ENCODE results near the gene TMEM198. TPM values are rescaled to one million over a fixed set of nuclear protein-coding genes. Genes with fewer than 3 reads are reported as not detected.

Gene TMEM198
- total and polyA plus RNA-seq, 9 of the 15 experiments (the other 6 are each of a cell fraction or from before 2014, with no cell fraction given), result 0.03 to 3.8 (median 1.0) TPM

- H3K4me1 ChIP-seq (replicated peaks in 1 of 2; ENCODE audit: control insufficient read depth in 2 of 2, insufficient read depth in 2 of 2, low read length in 2 of 2), result peaks cover 85 to 91% of the 10 kb centered on the region in 2 experiments
- POLR2A ChIA-PET, result no interaction called here
- no peak overlapping the region for H3K27ac ChIP-seq (ENCODE audit: extremely low read depth, low read depth, low read length)
- no peak overlapping the region for H2AFZ ChIP-seq (ENCODE audit: low read depth, low read length)
- BruUV-seq (replicated peaks), result no TSS peak
- intact Hi-C loops (cut with micrococcal nuclease) (no loop called here), in situ Hi-C loops (cut with MboI) (loop anchor here (5.0 to 10.0 kb wide), 2 partner anchors 33 to 50 kb away; no protein-coding TSS in a partner anchor)
- no peak overlapping the region for H3K4me3 ChIP-seq
- no peak for ATAC-seq
- CTCF ChIA-PET (ENCODE audit: low intra/inter-chr PET ratio), result no interaction called here
- DNase-seq (ENCODE audit: extremely low read depth in 1 of 4, low spot score in 3 of 4), result no peak
- H3K9me1 ChIP-seq (ENCODE audit: control insufficient read depth, insufficient read depth, low read length), result no peaks in the 10 kb centered on the region
- no peak overlapping the region for H3K9ac ChIP-seq (ENCODE audit: insufficient read depth in 1 of 2, low read depth in 2 of 2, low read length in 2 of 2)
- WGBS (ENCODE audit: insufficient coverage, low coverage, missing lambda C conversion rate), result 75% methylated on average over 2 of the region's 2 CpGs
- no peak for FAIRE-seq
- H3K4me2 ChIP-seq (ENCODE audit: insufficient read depth, low read length), result no peak overlapping the region
- no peaks in the 10 kb centered on the region for H3K27me3 ChIP-seq (ENCODE audit: control insufficient read depth in 2 of 2, insufficient read depth in 2 of 2, low read length in 2 of 2)
- H4K20me1 ChIP-seq (replicated peaks; ENCODE audit: control insufficient read depth, insufficient read depth, low read length), result no peaks in the 10 kb centered on the region
- peaks cover 79% of the 10 kb centered on the region for H3K79me2 ChIP-seq (ENCODE audit: control insufficient read depth, insufficient read depth, low read length)
- H3K36me3 ChIP-seq (ENCODE audit: control insufficient read depth, insufficient read depth, low read length), result peaks cover 29% of the 10 kb centered on the region; the same call in 2 of the 3 replicates
- H3K9me3 ChIP-seq (replicated peaks; ENCODE audit: control insufficient read depth, insufficient read depth, low read depth, low read length), result no peaks in the 10 kb centered on the region
- TF ChIP-seq FOXJ2 (tag; IDR thresholded peaks at IDR 0.05) (no peak), ARID3B (CRISPR knock-in tag; IDR thresholded peaks at IDR 0.05; ENCODE audit: borderline replicate concordance) (no peak), PTBP1 (IDR thresholded peaks at IDR 0.05; ENCODE audit: low read depth, low read length) (no peak), SFPQ (IDR thresholded peaks at IDR 0.05; ENCODE audit: low read depth, low read length) (no peak), RBM34 (IDR thresholded peaks at IDR 0.05; ENCODE audit: borderline replicate concordance, insufficient read depth, low read length) (no peak), CBX8 (IDR thresholded peaks at IDR 0.05; ENCODE audit: borderline replicate concordance, extremely low read depth, low read depth, low read length, poor library complexity, severe bottlenecking) (no peak), KDM1A (IDR thresholded peaks at IDR 0.05) (peak; percentile 20 to 67; a peak in 3 of 4 replicates), EP400 (IDR thresholded peaks at IDR 0.05) (no peak), MNT (conservative IDR thresholded peaks at IDR 0.05) (no peak), EZH2 (IDR thresholded peaks at IDR 0.05; ENCODE audit: borderline replicate concordance, low read depth, low read length) (no peak), ZNF239 (CRISPR knock-in tag; IDR thresholded peaks at IDR 0.05) (no peak), RBM25 (IDR thresholded peaks at IDR 0.05; ENCODE audit: low read depth, low read length, severe bottlenecking) (peak; percentile 88), CCNT2 (IDR thresholded peaks at IDR 0.05; ENCODE audit: borderline replicate concordance, extremely low read depth, insufficient read length, low read depth, low read length) (no peak), CBFB (CRISPR knock-in tag; IDR thresholded peaks at IDR 0.05) (no peak)
These were observed 19.0 kb upstream of the TMEM198 start for GRCh38 chr2:219524817-219525216.

Data from K562 (cell line).